WTC11 (cell line): ENCODE data around the gene NME4. TPM values are rescaled to one million over a fixed set of nuclear protein-coding genes. Genes with fewer than 3 reads are reported as not detected.
"Not testable (repeated sequence)": the region's sequence is repeated elsewhere in the genome, so short reads cannot be mapped to it uniquely, and the experiment has no call there.

Source experiments
- ATAC-seq: fragments of 200-7000 bp; cut with Tn5 transposase; 2 replicates; pipeline ENCODE4 v1.10.0; 2021; ENCODE audit warnings: mild to moderate bottlenecking, moderate library complexity
- CTCF ChIA-PET: fragments of 300-600 bp; sonication (Branson Sonifier 250); formaldehyde crosslinking; loops from one replicate; lab custom pipeline; 2021; ENCODE audit warnings: antibody characterized with exemption; lab: Charles Lee
- POLR2A ChIA-PET: fragments of 350-600 bp; sonication (Branson Sonifier 250); formaldehyde crosslinking; loops from one replicate; lab custom pipeline; 2021; ENCODE audit warnings: antibody characterized with exemption; lab: Charles Lee
- DNase-seq: peaks from one replicate; pipeline ENCODE4 v3.0.0; 2021; ENCODE audit warnings: low spot score
- H3K27ac Mint-ChIP-seq: 2 replicates; pipeline ENCODE4 v1.8.0; 2021; ENCODE audit warnings: mixed read lengths
- H3K27me3 Mint-ChIP-seq: 2 replicates; pipeline ENCODE4 v1.8.0; 2021; ENCODE audit warnings: low read depth, mild to moderate bottlenecking, moderate library complexity, mixed read lengths
- H3K36me3 Mint-ChIP-seq: 2 replicates; pipeline ENCODE4 v1.8.0; 2021; ENCODE audit warnings: mixed read lengths
- H3K4me1 Mint-ChIP-seq: 2 replicates; pipeline ENCODE4 v1.8.0; 2022; ENCODE audit warnings: mixed read lengths
- H3K4me3 Mint-ChIP-seq: 2 replicates; pipeline ENCODE4 v1.8.0; 2021; ENCODE audit warnings: mild to moderate bottlenecking, moderate library complexity, mixed read lengths
- H3K9me3 Mint-ChIP-seq: 2 replicates; pipeline ENCODE4 v1.8.0; 2021; ENCODE audit warnings: mixed read lengths
- GTF2I ChIP-seq: fragments of 250-450 bp; sonication (Bioruptor Pico); conservative IDR thresholded peaks from 2 replicates; pipeline ENCODE4 v1.4.0; 2021; ENCODE audit warnings: mild to moderate bottlenecking
- HMGA2 ChIP-seq: fragments of 250-450 bp; sonication (Bioruptor Pico); IDR thresholded peaks from 2 replicates; pipeline ENCODE4 v1.4.0; 2021; ENCODE audit warnings: mild to moderate bottlenecking, moderate library complexity
- HMGXB4 ChIP-seq: sonication (generic); formaldehyde crosslinking; IDR thresholded peaks from 2 replicates; pipeline ENCODE4 v1.8.1; 2023; ENCODE audit warnings: mild to moderate bottlenecking, moderate library complexity, missing genetic modification reagents
- IRF2 ChIP-seq: sonication (generic); formaldehyde crosslinking; IDR thresholded peaks from 2 replicates; pipeline ENCODE4 v1.8.0; 2022; ENCODE audit warnings: low read depth, missing genetic modification reagents, borderline replicate concordance
- NFE2L1 ChIP-seq: sonication (generic); formaldehyde crosslinking; IDR thresholded peaks from 2 replicates; pipeline ENCODE4 v1.8.1; 2023; ENCODE audit warnings: missing genetic modification reagents
- NFYB ChIP-seq: sonication (generic); formaldehyde crosslinking; conservative IDR thresholded peaks from 2 replicates; pipeline ENCODE4 v1.8.0; 2022; ENCODE audit warnings: low read depth, missing genetic modification reagents
- NR2C2 ChIP-seq: sonication (generic); formaldehyde crosslinking; IDR thresholded peaks from 2 replicates; pipeline ENCODE4 v1.8.0; 2022; ENCODE audit warnings: mild to moderate bottlenecking, missing genetic modification reagents
- TEAD1 ChIP-seq: sonication (generic); formaldehyde crosslinking; IDR thresholded peaks from 2 replicates; pipeline ENCODE4 v1.8.0; 2022; ENCODE audit warnings: mild to moderate bottlenecking, missing genetic modification reagents
- TP53 ChIP-seq: sonication (generic); formaldehyde crosslinking; IDR thresholded peaks from 2 replicates; pipeline ENCODE4 v1.8.1; 2023; ENCODE audit warnings: mild to moderate bottlenecking, missing genetic modification reagents
- USF1 ChIP-seq: sonication (generic); formaldehyde crosslinking; IDR thresholded peaks from 2 replicates; pipeline ENCODE4 v1.8.0; 2022; ENCODE audit warnings: mild to moderate bottlenecking, missing genetic modification reagents
- USF2 ChIP-seq: sonication (generic); formaldehyde crosslinking; IDR thresholded peaks from 2 replicates; pipeline ENCODE4 v1.8.1; 2023; ENCODE audit warnings: mild to moderate bottlenecking, missing genetic modification reagents, moderate library complexity
- ZNF138 ChIP-seq: sonication (generic); formaldehyde crosslinking; conservative IDR thresholded peaks from 2 replicates; pipeline ENCODE4 v1.8.1; 2022; ENCODE audit warnings: mild to moderate bottlenecking, moderate library complexity, missing genetic modification reagents
- ZNF317 ChIP-seq: sonication (generic); formaldehyde crosslinking; IDR thresholded peaks from 2 replicates; pipeline ENCODE4 v1.8.1; 2023; ENCODE audit warnings: low read depth, mild to moderate bottlenecking, moderate library complexity, missing genetic modification reagents, borderline replicate concordance
- ZNF512 ChIP-seq: sonication (generic); formaldehyde crosslinking; IDR thresholded peaks from 2 replicates; pipeline ENCODE4 v1.8.1; 2022; ENCODE audit warnings: missing genetic modification reagents, borderline replicate concordance
- ZSCAN18 ChIP-seq: fragments of 250-450 bp; sonication (Bioruptor Pico); IDR thresholded peaks from 2 replicates; pipeline ENCODE4 v2.1.2; 2022; ENCODE audit warnings: mild to moderate bottlenecking, moderate library complexity
- total RNA-seq: library from RNA; stranded (reverse); gene quantifications from 3 replicates; pipeline ENCODE4 v1.2.3, GENCODE V29; 2021
- TF ChIP-seq, protein P1 (sequence below): fragments of 200-600 bp; IDR thresholded peaks from 2 replicates; pipeline ENCODE4 v1.8.0; 2022; ENCODE audit warnings: antibody characterized with exemption
- TF ChIP-seq, protein P2 (sequence below): sonication (generic); formaldehyde crosslinking; conservative IDR thresholded peaks from 2 replicates; pipeline ENCODE4 v1.8.1; 2022; ENCODE audit warnings: mild to moderate bottlenecking, missing genetic modification reagents
- TF ChIP-seq, protein P3 (sequence below): fragments of 250-450 bp; sonication (Bioruptor Pico); IDR thresholded peaks from 2 replicates; pipeline ENCODE4 v1.9.0; 2021; ENCODE audit warnings: moderate library complexity, mild to moderate bottlenecking, inconsistent platforms, borderline replicate concordance

The NME4 gene
- total RNA-seq, 1 experiment from 2014 or later: 467 TPM

DNA sequence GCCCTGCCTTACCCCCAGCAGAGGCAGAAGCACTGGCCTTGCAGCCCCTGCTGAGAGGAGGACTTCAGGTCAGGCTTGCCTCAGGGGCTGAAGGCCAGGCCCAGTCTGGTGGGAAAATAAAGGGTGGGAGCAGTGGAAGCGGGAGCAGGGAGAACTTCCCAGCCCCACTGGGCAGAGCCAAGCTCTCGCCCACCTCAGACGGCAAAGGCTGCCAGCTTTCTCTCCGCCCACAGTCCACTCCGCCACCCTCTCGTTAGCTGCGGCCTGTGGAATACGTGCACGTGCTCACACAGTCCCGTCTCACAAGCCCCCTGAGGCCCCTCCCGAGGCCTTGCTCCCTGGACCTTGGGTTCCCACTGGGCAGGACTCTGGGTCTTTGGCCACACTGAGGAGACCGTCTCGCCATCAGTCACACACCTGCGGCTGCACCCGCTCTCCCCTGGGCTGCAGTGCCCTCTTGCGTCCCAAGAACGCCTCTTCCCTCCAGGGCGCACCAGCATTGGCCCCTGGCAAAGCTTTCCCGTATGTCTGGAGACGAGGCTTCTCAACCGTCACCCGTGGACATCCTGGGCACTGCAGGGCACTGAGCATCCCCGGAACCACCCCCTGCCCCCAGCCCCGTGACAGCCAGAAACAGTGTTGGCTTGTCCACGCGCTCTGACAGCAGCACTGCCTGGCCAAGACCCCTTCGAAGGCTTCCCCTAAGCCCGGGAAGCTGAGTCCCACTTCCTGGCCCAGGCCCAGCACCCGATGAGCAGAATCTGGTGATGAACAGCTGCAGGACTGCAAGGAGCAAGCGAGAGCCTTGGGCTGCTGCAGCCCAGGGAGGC, 34.9 kb upstream of the NME4 start (continued):
- TF ChIP-seq IRF2 (CRISPR knock-in tag) (no peak), HMGA2 (no peak), ZNF138 (no peak), HMGXB4 (peak; percentile 34; the same call in 1 of the 2 replicates), TEAD1 (no peak), NFE2L1 (CRISPR knock-in tag) (no peak), ZNF317 (CRISPR knock-in tag) (no peak), ZSCAN18 (CRISPR knock-in tag) (no peak), NR2C2 (CRISPR knock-in tag) (no peak), USF2 (no peak), GTF2I (peak; percentile 83)
- TF ChIP-seq, protein P1, sequence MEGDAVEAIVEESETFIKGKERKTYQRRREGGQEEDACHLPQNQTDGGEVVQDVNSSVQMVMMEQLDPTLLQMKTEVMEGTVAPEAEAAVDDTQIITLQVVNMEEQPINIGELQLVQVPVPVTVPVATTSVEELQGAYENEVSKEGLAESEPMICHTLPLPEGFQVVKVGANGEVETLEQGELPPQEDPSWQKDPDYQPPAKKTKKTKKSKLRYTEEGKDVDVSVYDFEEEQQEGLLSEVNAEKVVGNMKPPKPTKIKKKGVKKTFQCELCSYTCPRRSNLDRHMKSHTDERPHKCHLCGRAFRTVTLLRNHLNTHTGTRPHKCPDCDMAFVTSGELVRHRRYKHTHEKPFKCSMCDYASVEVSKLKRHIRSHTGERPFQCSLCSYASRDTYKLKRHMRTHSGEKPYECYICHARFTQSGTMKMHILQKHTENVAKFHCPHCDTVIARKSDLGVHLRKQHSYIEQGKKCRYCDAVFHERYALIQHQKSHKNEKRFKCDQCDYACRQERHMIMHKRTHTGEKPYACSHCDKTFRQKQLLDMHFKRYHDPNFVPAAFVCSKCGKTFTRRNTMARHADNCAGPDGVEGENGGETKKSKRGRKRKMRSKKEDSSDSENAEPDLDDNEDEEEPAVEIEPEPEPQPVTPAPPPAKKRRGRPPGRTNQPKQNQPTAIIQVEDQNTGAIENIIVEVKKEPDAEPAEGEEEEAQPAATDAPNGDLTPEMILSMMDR: 0 out of 2 replicates have a peak, but pooled peaks have one; percentile 30
- TF ChIP-seq, protein P2, sequence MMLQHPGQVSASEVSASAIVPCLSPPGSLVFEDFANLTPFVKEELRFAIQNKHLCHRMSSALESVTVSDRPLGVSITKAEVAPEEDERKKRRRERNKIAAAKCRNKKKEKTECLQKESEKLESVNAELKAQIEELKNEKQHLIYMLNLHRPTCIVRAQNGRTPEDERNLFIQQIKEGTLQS: no peak

GRCh38 chr16:362702-362999, 34.3 kb upstream of the NME4 start:
- H3K4me3 Mint-ChIP-seq, H3K27me3 Mint-ChIP-seq, DNase-seq, ATAC-seq, H3K4me1 Mint-ChIP-seq, H3K27ac Mint-ChIP-seq, H3K9me3 Mint-ChIP-seq: not testable (repeated sequence)
- ChIA-PET CTCF (interaction anchor here (0.5 to 2.7 kb wide), 42 partner anchors 9 to 310 kb away, joined by 3 to 42 read pairs (median 5); partner anchors contain the start of genes ARHGDIG, AXIN1, DECR2 and FAM234A), POLR2A (interaction anchor here (0.7 kb wide), 1 partner anchor 18 kb away, joined by 3 read pairs; no protein-coding TSS in a partner anchor)
- H3K36me3 Mint-ChIP-seq: peaks cover 10% of the 10 kb centered on the region

- H3K4me1 Mint-ChIP-seq: no peaks in the 10 kb centered on the region
- ATAC-seq (peak; percentile 5; the same call in 1 of the 2 replicates), DNase-seq (no peak)
- H3K27ac Mint-ChIP-seq: no peak overlapping the region
- H3K27me3 Mint-ChIP-seq: no peaks in the 10 kb centered on the region
- ChIA-PET CTCF (interaction anchor here (0.9 to 2.7 kb wide), 21 partner anchors 8 to 302 kb away, joined by 3 to 42 read pairs (median 6); partner anchors contain the start of genes AXIN1, DECR2, FAM234A and HBM), POLR2A (no interaction called here)
- no peaks in the 10 kb centered on the region for H3K9me3 Mint-ChIP-seq
- peaks cover 10% of the 10 kb centered on the region for H3K36me3 Mint-ChIP-seq
- no peak overlapping the region for H3K4me3 Mint-ChIP-seq
- TF ChIP-seq ZNF512 (no peak), NFYB (CRISPR knock-in tag) (no peak), TP53 (CRISPR knock-in tag) (no peak), USF1 (CRISPR knock-in tag) (peak; percentile 36; the same call in 1 of the 2 replicates), USF2 (no peak)
- TF ChIP-seq, protein P3, sequence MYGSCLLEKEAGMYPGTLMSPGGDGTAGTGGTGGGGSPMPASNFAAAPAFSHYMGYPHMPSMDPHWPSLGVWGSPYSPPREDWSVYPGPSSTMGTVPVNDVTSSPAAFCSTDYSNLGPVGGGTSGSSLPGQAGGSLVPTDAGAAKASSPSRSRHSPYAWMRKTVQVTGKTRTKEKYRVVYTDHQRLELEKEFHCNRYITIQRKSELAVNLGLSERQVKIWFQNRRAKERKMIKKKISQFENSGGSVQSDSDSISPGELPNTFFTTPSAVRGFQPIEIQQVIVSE (CRISPR knock-in tag): no peak
Observed at GRCh38 chr16:363110-363765, 33.8 kb upstream of the NME4 start.
